HG02623 (cell line): Measurements from ENCODE around the gene IER3.

Experiments
- ATAC-seq: cut with Tn5 transposase; IDR thresholded peaks from one replicate; pipeline ENCODE4 v1.9.1; 2021; ENCODE audit warnings: moderate library complexity; ENCODE audit not compliant: unreplicated experiment

The IER3 gene

DNA sequence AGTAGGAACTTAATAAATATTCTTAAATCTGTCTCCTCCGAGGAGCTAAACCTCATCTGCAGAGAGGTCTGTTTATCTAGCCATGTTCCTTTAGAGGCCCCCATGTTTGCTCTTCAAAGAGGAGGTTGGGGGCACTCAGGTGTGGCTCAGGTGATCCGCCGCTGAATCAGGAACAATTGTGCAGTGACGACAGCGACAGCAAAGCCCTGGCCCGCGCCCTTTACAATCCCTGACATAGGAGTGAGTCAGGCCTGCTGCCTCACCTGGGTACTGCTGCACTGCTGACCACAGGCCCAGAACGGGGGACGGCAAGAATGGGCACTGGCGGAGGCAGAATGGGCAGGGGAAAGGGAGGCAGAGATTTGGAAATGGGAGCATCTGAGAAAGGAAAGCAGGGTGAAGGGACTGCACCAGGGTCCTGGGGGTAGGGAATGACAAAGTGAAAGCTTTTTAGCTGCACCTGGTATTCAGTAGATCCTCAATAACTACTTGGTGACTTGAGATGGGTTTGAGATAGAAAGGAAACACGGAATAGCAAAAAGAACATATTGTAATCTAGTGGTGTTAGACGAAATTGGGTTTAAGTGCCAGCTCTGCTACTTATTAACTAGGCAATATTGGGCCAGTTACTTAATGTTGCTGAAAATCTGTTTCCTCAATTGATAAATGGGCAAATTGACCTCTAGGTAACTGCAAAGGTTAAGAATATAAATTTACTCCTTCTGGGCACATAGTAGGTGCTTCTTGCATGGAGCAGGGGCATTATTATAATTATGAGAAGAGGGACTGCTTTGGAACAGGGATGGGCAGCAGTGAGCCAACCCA lies 5.4 kb upstream of the IER3 start:
- ATAC-seq: no peak

DNA sequence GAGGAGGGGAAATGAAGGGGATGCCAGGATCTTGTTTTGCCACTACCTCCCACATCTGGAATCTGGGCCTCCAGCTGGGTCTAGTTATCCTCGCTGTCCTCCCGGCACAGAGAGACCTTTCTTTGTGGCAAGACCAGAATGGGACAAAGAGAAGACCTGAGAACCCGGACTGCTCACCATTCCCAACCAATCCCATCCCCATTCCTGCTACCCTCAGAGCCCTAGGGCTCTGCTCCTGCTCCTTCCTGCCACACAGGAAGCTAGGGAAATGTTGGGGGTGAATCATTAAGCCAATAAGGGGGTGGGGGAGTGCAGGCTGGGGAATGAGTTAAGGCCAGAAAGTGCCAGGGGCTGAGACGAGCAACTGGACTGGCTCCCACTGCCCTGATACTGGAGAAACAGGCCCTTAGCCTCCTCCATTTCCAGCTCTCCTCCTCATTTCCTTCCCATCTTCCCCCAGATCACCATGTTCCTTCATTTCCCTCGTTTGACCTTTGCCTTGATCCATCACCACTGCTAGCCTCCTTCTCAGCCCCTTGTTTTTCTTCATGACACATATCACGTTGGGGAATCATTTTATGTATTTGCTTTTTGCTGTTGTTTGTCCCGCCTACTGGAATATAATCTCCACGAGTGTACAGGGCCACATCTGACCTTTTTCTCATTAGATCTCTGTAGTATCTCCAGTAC lies 4.6 kb upstream of the IER3 start:
- no peak for ATAC-seq

GRCh38 chr6:30747902-30748769 lies 3.8 kb upstream of the IER3 start:
- no peak for ATAC-seq

DNA sequence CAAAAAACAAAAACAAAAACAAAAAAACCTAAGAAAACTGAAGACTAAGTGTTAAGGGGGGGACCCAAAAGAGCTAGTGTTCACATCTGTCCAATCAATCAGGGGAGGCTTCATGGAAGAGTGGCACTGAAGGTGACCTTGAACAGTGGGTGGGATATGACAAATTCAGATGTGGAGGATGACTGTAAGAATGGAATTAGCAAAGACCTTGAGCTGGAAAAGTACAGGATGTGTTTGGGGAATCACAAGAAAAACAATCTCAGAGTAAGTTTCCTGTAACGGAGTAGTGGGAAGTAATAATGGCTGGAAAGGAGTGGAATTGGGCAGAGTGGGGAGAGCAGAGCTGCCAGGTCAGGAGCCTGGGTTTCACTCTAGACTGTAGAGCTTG lies 2.9 kb upstream of the IER3 start:
- ATAC-seq: no peak

DNA sequence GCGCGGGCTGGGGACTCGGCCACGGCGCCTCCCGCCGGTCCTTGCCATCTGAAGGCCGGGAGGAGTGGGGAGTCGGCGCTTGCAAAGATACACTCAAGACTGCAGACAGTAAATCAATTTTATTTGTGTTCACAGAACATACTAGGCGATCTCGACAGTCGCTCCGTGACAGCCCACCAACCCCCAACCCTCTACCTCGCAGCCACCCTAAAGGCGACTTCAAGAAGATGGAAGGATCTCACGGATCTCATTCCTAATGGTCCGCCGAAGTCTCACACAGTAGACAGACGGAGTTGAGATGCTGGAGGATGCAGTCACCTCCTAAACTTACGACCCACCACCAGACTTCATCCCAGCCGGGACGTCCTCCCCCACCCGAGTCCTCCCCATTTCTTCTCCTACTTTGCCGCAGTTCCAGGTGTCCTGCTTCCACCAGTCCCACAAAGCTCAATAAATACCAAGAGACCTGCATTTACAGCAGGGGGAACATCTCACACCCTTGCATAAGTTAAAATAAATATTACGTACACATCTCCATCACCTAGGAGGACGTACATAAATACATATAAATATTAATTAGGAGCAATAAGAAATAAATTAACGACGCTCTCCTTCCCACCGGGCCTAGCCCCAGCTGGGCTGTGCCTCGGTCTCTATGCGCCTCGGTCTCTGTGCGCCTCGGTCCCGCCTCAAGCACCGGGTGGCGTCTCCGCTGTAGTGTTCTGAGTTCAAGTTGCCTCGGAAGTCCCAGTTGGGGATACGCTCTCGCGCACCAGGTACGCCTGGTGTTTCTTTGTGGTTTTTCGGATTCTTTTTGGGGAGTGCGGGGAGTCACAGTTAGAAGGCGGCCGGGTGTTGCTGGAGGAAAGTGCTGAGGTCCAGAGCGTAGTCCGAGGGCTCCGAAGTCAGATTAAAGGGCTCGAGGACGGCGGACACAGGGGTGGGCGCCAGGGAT lies 971 bp downstream of the IER3 start:
- peak; percentile 17 for ATAC-seq

DNA sequence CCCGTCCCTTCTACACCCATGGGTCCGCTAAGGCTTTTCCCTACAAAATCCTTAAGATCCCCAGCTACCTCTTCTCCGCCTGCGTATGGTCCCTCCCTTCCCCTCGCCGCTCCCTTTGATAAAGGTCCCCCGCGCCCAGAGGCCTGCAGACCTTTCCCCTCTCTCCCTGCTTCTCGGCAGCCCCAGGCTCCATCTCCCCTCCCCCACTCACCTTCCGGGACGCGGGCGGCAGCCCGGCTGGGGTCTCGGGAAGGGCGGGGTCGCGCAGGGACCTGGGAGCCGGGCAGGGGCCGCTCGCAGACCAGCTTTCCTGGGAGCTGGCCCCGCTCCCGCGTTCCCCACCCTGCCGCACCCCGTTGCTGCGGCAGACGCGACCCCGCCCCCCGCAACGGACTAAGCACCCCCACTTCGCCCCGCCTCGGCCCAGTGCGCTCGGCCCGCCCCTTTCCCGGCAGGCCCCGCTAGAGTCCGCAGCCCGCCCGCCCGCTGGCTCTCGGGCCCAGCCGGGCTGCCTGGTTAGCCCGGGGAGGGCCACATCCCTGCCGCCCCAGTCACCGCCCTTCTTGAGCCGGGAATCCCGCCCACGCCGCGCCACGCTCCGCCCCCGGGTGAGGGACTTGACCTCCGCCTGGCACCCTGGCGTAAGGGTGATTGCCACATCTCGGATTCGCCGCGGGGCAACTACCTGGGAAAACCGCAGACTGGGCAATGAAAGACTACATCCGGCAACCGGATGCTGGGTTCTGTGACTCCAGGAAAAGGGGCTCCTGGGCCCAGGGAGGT lies 1.8 kb downstream of the IER3 start, which contains the start of gene FLOT1:
TSS of gene FLOT1 (minus strand) at position 372 of the 783 bp plus-strand sequence. CDS start 498 bp downstream, outside the sequence.
- ATAC-seq: peak; percentile 65

DNA sequence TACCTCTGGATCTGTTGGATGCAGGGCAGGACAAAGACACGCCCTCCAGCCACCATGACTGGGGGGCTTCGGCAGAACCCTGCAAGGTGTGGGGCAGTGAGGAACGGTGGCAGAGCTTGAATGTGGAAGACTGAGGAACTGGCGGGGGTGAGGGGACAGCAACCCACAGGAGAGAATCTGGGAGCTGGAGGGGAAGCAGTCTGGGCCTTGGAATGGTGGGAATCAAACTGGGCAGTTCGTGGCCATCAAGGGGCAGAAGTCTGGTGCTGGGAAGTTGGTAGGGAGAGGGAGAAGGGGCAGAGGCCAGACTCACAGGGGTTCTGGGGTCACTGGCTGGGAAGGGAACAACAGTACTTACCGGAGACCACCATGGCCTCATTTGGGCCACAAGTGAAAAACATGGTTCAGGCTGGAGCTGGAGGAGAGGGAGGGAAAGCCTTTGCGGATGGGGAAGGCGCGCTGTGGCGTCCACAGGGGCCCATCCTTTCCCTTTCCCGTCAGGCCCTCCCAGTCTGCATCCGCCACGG lies 2.5 kb downstream of the IER3 start:
- no peak for ATAC-seq

- ATAC-seq: no peak
Observed at GRCh38 chr6:30741063-30741779, 3.1 kb downstream of the IER3 start.

GRCh38 chr6:30740540-30740870 lies 3.8 kb downstream of the IER3 start:
- no peak for ATAC-seq

- no peak for ATAC-seq
Observed at GRCh38 chr6:30738532-30738931, 5.8 kb downstream of the IER3 start.

DNA sequence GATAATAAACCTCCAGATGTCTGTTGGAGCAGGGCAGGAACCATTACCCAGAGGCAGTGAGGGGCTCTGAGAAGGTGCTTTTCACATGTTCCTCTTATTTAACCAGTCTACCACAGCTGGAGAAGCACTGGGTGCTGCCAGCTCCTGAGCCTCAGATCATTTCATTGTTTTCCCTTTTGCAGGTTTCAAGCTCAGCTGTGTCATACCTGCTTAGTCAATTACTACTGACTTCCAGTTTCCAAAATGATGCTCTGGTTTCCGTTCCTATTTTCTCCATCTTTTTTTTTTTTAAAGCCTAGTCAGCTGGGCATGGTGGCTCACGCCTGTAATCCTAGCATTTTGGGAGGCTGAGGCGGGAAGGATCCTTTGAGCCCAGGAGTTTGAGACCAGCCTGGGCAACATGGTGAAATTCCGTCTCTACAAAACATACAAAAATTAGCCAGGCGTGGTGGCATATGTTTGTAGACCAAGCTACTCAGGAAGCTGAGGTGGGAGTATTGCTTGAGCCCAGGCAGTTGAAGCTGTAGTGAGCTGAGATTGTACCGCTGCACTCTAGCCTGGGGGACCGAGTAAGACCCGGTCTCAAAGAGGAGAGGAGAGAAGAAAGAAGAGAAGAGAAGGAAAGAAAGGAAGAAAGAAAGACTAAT lies 8.6 kb downstream of the IER3 start:
- ATAC-seq: no peak

DNA sequence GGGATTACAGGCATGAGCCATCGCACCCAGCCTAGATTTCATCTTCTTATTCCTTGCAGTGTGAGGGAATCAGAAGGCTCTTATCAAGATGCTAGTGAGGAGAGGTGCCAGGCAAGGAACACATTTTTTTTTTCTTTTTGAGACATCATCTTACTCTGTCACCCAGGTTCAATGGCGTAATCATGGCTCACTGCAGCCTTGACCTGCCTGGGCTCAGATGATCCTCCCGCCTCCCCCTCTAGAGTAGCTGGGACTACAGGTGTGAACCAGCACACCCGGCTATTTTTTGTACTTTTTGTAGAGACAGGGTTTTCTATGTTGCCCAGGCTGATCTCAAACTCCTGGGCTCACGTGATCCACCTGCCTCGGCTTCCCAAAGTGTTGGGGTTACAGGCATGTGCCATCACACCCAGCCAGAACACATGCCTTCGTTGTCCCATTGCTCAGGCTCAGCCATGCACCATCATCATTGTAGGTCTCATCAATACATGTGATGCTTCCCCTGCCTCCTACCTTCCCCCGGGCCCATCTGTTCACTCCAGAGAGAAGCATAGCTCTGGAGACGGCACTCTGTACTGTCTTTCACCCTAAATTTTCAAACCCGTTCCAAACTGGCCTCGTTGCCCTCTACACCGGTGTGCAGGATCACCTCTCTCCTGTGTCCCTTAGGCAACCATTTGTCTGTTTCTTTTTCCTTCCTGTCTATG lies 12.0 kb downstream of the IER3 start:
- no peak for ATAC-seq

DNA sequence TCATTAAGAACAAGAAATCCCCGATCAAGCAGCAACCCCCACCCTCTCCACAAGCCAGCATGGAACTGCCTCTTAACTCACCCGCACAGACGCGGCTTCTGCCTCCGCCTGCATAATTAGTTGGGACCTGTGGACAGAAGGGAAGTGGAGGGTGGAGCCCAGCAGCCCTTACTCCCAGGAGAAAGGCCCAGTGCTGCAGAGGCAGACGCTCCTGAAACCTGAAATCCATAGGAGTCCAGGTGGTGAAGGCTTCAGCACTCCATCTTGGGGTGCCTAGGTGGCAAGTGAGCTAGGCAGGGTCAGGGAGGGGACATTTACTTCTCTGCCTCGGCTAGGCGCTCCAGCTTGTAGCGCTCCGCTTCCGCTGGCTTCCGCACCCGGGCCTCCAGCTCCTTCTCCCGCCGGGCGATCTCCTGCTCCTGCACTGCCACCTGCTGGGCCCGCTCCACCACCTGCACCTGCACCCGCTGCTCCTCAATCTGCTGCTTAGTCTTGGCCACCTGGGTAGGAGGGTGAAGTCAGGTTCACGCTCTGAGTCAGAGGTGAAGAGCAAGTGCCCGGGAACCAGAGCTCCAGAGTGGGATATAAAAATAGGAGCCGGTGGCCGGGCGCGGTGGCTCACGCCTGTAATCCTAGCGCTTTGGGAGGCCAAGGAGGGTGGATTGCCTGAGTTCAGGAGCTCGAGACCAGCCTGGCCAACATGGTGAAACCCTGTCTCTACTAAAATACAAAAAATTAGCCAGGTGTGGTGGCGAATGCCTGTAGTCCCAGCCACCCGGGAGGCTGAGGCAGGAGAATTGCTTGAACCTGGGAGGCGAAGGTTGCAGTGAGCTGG lies 13.5 kb downstream of the IER3 start:
- ATAC-seq: no peak

DNA sequence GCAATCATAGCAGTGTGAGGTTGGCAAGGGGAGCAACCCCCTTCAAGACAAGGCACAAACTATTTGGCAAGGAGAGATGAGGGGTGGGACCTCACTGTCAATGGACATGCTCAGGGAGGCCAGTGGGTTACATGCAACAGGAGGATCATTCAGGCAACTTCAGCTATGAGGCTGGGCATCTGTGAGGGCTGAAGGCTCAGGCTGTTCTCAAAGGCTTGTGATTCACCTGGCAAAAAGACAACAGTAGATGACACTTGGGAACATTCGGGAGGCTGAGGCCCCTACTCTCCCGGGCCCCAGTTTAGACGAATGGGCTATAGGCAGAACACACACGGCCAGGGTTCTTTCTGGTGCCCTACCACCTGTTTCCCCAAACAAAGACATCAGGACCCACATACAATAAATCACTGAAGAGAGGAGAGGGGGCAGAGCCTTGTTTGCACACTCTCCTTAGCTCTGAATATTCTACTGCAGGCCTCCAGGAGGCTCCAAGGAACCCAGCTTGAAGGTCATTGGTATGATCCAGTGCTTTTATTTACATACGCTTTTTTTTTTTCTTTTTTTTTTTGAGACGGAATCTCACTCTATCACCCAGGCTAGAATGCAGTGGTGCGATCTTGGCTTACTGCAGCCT lies 16.3 kb downstream of the IER3 start:
- ATAC-seq: no peak

DNA sequence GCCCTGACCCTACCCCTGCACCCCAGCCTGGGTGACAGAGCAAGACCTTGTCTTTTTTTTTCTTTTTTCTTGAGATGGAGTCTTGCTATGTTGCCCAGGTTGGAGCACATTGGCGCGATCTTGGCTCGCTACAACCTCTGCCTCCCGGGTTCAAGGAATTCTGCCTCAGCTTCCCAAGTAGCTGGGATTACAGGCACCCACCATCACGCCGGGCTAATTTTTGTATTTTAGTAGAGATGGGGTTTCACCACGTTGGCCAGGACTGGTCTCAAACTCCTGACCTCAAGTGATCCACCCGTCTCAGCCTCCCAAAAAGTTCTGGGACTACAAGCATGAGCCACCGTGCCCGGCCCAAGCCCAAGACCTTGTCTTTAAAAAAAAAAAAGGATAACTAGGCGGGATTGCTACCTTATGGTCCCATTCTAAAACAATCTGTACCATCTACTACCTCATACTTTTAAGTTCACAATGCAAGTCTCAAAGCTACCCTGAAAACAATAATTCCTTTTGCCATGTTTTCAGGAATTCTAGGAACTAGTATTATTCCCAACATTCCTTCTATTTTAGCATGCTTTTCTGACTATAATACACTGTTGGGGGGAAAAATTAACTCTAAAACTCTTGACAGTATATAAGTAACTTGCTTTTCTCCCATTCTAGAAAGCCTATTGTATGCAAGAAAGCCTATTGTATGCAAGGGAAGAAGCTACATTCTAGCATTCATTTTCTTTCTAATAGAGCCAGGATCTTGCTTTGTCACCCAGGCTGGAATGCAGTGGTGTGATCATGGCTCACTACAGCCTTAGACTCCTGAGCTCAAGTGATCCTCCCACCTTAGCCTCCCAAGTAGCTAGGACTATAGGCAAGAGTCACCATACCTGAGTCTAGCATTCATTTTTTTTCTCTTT lies 17.6 kb downstream of the IER3 start:
- no peak for ATAC-seq
